Nephron (organoid): ENCODE results near the gene DTD1.

Experiments used
- H3K27ac Mint-ChIP-seq, 3 experiments: 2 replicates each; pipeline ENCODE4 v1.8.0; 2020; ENCODE audit warnings: mixed read lengths in 3 of 3, mild to moderate bottlenecking in 2 of 3, moderate library complexity in 1 of 3
- H3K27me3 Mint-ChIP-seq: 2 replicates; pipeline ENCODE4 v1.8.0; 2021; ENCODE audit warnings: low read depth, mild to moderate bottlenecking, moderate library complexity, mixed read lengths
- H3K36me3 Mint-ChIP-seq: 2 replicates; pipeline ENCODE4 v1.8.0; 2020; ENCODE audit warnings: low read depth, mixed read lengths
- H3K4me1 Mint-ChIP-seq: 2 replicates; pipeline ENCODE4 v1.8.0; 2020; ENCODE audit warnings: mixed read lengths
- H3K4me3 Mint-ChIP-seq, 3 experiments: 2 replicates each; pipeline ENCODE4 v1.8.0; 2020; ENCODE audit warnings: mild to moderate bottlenecking in 3 of 3, mixed read lengths in 3 of 3, moderate library complexity in 2 of 3
- H3K9me3 Mint-ChIP-seq: 2 replicates; pipeline ENCODE4 v1.8.0; 2020; ENCODE audit warnings: mixed read lengths
- TF ChIP-seq, protein P1 (sequence below), 3 experiments: fragments of 200-600 bp; sonication (generic); IDR thresholded peaks; one replicate each; pipeline ENCODE4 v1.5.0; 2021; ENCODE audit warnings: antibody characterized with exemption in 3 of 3; ENCODE audit not compliant: unreplicated experiment in 3 of 3

The DTD1 gene

DNA sequence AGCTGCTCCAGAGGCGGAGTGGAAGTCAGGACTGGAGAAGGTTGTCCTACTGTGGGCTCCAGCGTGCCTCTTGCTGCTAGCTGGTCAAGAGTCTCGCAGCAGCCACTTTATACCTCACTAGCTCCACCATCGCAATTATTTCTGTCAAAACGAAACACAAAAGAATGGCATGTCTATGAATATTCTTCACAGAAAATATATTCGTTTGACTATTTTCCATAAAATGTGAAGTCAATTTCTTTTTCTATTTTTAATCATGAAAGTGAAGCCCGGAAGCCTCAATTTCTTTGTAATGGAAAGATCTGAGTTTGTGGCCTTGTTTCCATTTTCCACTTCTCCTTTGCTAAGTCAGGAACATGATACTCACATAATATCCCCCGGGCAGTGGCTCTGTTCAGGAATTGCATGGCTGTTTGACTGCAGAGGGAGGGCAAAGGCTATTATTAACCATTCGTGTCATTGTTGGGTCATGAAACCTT lies 51.7 kb downstream of the DTD1 start:
- peak overlapping the region in 2 of 3 experiments; percentile 28 to 56 for H3K27ac Mint-ChIP-seq
- H3K9me3 Mint-ChIP-seq: no peaks in the 10 kb centered on the region
- H3K4me3 Mint-ChIP-seq: no peak overlapping the region
- TF ChIP-seq, protein P1, sequence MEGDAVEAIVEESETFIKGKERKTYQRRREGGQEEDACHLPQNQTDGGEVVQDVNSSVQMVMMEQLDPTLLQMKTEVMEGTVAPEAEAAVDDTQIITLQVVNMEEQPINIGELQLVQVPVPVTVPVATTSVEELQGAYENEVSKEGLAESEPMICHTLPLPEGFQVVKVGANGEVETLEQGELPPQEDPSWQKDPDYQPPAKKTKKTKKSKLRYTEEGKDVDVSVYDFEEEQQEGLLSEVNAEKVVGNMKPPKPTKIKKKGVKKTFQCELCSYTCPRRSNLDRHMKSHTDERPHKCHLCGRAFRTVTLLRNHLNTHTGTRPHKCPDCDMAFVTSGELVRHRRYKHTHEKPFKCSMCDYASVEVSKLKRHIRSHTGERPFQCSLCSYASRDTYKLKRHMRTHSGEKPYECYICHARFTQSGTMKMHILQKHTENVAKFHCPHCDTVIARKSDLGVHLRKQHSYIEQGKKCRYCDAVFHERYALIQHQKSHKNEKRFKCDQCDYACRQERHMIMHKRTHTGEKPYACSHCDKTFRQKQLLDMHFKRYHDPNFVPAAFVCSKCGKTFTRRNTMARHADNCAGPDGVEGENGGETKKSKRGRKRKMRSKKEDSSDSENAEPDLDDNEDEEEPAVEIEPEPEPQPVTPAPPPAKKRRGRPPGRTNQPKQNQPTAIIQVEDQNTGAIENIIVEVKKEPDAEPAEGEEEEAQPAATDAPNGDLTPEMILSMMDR (IDR thresholded peaks at IDR 0.05; ENCODE audit: unreplicated experiment in 3 of 3): no peak
- H3K27me3 Mint-ChIP-seq: no peaks in the 10 kb centered on the region
- peaks cover 38% of the 10 kb centered on the region for H3K4me1 Mint-ChIP-seq
- peaks cover 5% of the 10 kb centered on the region for H3K36me3 Mint-ChIP-seq

DNA sequence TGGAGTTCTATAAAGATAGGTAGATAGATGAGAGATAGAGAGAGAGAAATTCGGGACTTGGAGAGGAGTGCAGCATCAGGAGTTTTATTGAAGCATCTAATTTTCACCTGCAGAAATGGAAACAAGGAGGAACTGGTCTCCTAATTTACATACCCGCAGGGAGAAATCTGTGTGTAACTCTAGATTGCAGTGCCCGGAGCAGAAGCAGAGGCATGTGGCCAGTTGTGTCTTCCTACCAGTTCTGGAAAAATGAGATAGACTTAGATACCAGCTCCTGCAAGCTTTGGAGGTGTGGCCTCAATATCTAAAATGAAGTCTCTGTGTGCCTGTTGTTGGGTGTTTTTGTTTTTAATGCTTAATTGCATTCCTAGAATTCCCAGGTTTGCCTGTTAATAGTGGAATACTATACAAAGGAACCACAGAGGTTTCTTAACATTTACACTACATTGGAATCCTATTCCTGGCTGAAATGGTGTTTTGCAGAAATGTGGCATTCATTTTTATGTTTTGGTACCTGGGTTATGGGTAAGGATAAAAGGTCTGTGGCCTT lies 57.4 kb downstream of the DTD1 start:
- no peak overlapping the region for H3K27ac Mint-ChIP-seq
- no peaks in the 10 kb centered on the region for H3K9me3 Mint-ChIP-seq
- H3K4me3 Mint-ChIP-seq: no peak overlapping the region
- peaks cover 12% of the 10 kb centered on the region for H3K4me1 Mint-ChIP-seq
- TF ChIP-seq, protein P1 (IDR thresholded peaks at IDR 0.05; ENCODE audit: unreplicated experiment in 3 of 3): no peak
- H3K36me3 Mint-ChIP-seq: no peaks in the 10 kb centered on the region
- no peaks in the 10 kb centered on the region for H3K27me3 Mint-ChIP-seq

DNA sequence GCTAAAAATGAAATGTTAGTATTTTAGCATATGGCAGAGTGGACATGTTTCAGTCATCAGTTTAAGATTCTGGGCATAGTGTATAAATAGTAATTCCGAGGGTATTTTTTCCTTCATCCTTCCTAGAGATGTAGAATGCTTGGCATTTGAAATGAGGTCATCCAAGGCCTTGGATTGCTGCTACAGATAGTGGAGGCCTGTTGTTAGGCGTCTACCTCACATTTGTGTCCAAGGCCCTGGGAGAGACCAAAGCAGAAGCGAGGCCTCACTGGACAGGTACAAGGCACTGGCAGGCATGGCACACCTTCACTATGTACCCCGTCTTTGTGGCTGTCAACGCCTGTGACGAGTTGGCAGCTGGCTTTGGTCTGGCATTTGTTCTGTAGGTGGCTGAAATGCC lies 58.0 kb downstream of the DTD1 start:
- Mint-ChIP-seq H3K36me3 (no peaks in the 10 kb centered on the region), H3K4me3 (no peak overlapping the region), H3K9me3 (no peaks in the 10 kb centered on the region), H3K27me3 (no peaks in the 10 kb centered on the region), H3K4me1 (peaks cover 16% of the 10 kb centered on the region), H3K27ac (no peak overlapping the region)
- TF ChIP-seq, protein P1 (IDR thresholded peaks at IDR 0.05; ENCODE audit: unreplicated experiment in 3 of 3): no peak

DNA sequence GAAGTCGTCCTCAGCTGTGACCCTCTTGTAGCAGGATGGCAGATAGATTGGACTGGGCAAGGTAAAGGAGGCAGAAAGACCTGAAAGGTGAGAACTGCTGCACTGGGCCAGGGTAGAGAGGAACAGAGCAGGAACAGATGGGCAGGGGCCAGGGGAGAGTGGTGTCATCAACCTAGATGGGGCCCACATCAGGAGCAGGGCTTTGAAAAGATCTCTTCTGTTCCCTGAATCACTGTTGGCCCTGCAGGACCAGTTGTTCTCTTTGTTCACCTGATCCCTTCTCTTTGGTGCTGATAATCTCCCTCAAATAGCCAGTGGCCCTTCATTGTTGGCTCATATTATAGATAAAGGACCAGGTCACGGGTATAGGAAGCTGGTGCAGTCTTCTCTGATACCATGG lies 59.9 kb downstream of the DTD1 start:
- TF ChIP-seq, protein P1 (IDR thresholded peaks at IDR 0.05; ENCODE audit: unreplicated experiment in 3 of 3): no peak
- Mint-ChIP-seq H3K27ac (no peak overlapping the region), H3K9me3 (no peaks in the 10 kb centered on the region), H3K4me3 (no peak overlapping the region), H3K4me1 (peaks cover 11% of the 10 kb centered on the region), H3K36me3 (no peaks in the 10 kb centered on the region), H3K27me3 (no peaks in the 10 kb centered on the region)

DNA sequence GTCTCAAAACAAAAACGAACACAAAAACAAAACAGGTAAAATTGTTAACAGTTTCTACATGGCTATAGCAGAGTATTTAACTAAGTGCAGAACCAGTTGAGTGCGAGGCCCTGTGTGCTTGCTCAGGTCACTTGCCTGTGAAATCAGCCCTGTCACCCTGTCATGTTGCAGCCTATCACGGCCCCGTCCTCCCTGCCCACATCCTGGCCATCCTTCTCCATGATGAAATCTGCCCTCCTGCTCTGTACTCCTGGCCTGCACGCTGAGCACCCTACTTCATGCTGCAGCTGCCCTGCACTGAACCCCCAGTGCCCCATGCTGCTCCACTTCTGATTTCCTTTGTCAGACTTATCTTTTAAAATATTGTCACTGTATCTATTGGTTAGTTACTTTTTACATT lies 62.4 kb downstream of the DTD1 start:
- Mint-ChIP-seq H3K9me3 (no peaks in the 10 kb centered on the region), H3K27me3 (no peaks in the 10 kb centered on the region), H3K4me1 (peaks cover 13% of the 10 kb centered on the region), H3K4me3 (no peak overlapping the region), H3K27ac (no peak overlapping the region), H3K36me3 (no peaks in the 10 kb centered on the region)
- TF ChIP-seq, protein P1 (IDR thresholded peaks at IDR 0.05; ENCODE audit: unreplicated experiment in 3 of 3): no peak

DNA sequence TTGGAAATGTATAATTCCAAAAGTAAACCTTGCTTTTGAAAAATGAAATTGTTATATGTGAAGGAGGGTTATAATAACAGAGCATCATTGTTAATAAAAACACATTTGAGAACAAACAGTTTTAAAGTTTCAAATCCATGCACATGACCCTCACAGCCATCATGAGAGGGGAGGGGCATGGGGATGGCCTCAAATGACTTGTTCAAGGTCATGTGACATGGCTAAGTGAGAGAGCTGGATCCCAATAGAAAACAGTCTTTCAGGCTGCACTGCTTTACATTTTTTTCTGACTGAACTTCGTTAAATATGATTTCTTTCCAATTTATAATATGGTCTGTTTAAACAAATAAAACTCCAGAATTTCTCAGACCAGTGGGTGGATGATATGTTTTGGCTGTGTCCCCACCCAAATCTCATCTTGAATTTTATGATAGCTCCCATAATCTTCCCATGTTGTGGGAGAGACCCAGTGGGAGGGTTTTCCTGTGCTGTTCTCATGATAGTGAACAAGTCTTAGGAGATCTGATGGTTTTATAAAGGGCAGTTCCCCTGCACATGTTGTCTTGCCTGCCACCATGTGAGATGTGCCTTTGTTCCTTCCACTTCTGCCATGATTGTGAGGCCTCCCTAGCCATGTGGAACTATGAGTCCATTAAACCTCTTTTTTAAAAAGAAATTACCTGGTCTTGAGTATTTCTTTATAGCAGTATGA lies 66.0 kb downstream of the DTD1 start:
- H3K4me1 Mint-ChIP-seq: peaks cover 13% of the 10 kb centered on the region
- H3K27ac Mint-ChIP-seq: peak overlapping the region in 1 of 3 experiments; percentile 43
- TF ChIP-seq, protein P1 (IDR thresholded peaks at IDR 0.05; ENCODE audit: unreplicated experiment in 3 of 3): no peak
- no peaks in the 10 kb centered on the region for H3K27me3 Mint-ChIP-seq
- H3K9me3 Mint-ChIP-seq: no peaks in the 10 kb centered on the region
- H3K4me3 Mint-ChIP-seq: no peak overlapping the region
- H3K36me3 Mint-ChIP-seq: no peaks in the 10 kb centered on the region
